Keratinocyte (primary cell): ENCODE measurements around the gene CACNA2D4. TPM values are rescaled to one million over a fixed set of nuclear protein-coding genes. Genes with fewer than 3 reads are reported as not detected.
A peak's percentile ranks its signal among the peaks of the same experiment; 100 is the strongest.

Experiments
- DNase-seq: peaks from one replicate; pipeline ENCODE4 v3.0.0-alpha.2; 2011; ENCODE audit warnings: low read depth, missing footprints, low spot score
- FAIRE-seq: peaks from 2 replicates; lab custom pipeline; 2011; peaks lifted over from hg19 to GRCh38; lab: Jason Lieb, UNC
- H2AFZ ChIP-seq: 2 replicates; pipeline ENCODE4 v1.6.0; 2012; ENCODE audit warnings: low read length, control low read depth, inconsistent platforms; ENCODE audit not compliant: control insufficient read depth
- H3K27ac ChIP-seq: 2 replicates; pipeline ENCODE4 v1.5.1; 2011; ENCODE audit warnings: low read length; ENCODE audit not compliant: control insufficient read depth, insufficient read depth
- H3K27me3 ChIP-seq: 3 replicates; pipeline ENCODE4 v1.6.0; 2011; ENCODE audit warnings: low read length; ENCODE audit not compliant: control insufficient read depth, insufficient read depth; ENCODE audit errors: extremely low read depth
- H3K36me3 ChIP-seq, 2 experiments: 2 replicates in 1 of 2; 3 replicates in 1 of 2; pipeline ENCODE4 v1.5.1; 2011; ENCODE audit warnings: low read length in 2 of 2, mild to moderate bottlenecking in 1 of 2; ENCODE audit not compliant: control insufficient read depth in 2 of 2, insufficient read depth in 2 of 2; ENCODE audit errors: extremely low read depth in 1 of 2
- H3K4me1 ChIP-seq: 3 replicates; pipeline ENCODE4 v1.5.1; 2011; ENCODE audit warnings: low read length; ENCODE audit not compliant: control insufficient read depth, insufficient read depth; ENCODE audit errors: extremely low read depth
- H3K4me2 ChIP-seq: 3 replicates; pipeline ENCODE4 v1.6.0; 2011; ENCODE audit warnings: low read depth, low read length; ENCODE audit not compliant: control insufficient read depth, insufficient read depth; ENCODE audit errors: extremely low read depth
- H3K4me3 ChIP-seq, 3 experiments: fragments of 200-600 bp in 1 of 3; sonication (generic) in 1 of 3; 2 replicates in 2 of 3; 3 replicates in 1 of 3; pipeline ENCODE4 v1.5.1; 2011 to 2016; ENCODE audit warnings: low read length in 3 of 3, mild to moderate bottlenecking in 3 of 3, control low read depth in 2 of 3, inconsistent platforms in 1 of 3, low read depth in 1 of 3, mixed read lengths in 1 of 3, mixed run types in 1 of 3, moderate library complexity in 1 of 3; ENCODE audit not compliant: control insufficient read depth in 2 of 3, insufficient read depth in 2 of 3; ENCODE audit errors: extremely low read depth in 1 of 3
- H3K79me2 ChIP-seq: 2 replicates; pipeline ENCODE4 v1.6.0; 2012; ENCODE audit warnings: low read length; ENCODE audit not compliant: control insufficient read depth, insufficient read depth
- H3K9ac ChIP-seq: 3 replicates; pipeline ENCODE4 v1.6.0; 2011; ENCODE audit warnings: low read length; ENCODE audit not compliant: control insufficient read depth, insufficient read depth; ENCODE audit errors: extremely low read depth
- H3K9me1 ChIP-seq: 3 replicates; pipeline ENCODE4 v1.6.0; 2011; ENCODE audit warnings: low read length; ENCODE audit not compliant: control insufficient read depth, insufficient read depth; ENCODE audit errors: extremely low read depth
- H3K9me3 ChIP-seq: 2 replicates; pipeline ENCODE4 v1.5.1; 2012; ENCODE audit warnings: low read depth, low read length; ENCODE audit not compliant: control insufficient read depth
- H4K20me1 ChIP-seq: 3 replicates; pipeline ENCODE4 v1.6.0; 2011; ENCODE audit warnings: low read length; ENCODE audit not compliant: control insufficient read depth, insufficient read depth; ENCODE audit errors: extremely low read depth
- CTCF ChIP-seq, 3 experiments: IDR thresholded peaks in 1 of 3; conservative IDR thresholded peaks in 1 of 3; optimal IDR thresholded peaks in 1 of 3; 2 replicates in 2 of 3; 3 replicates in 1 of 3; pipeline versions ENCODE3 to v1.5.1; 2011; ENCODE audit warnings: low read length in 3 of 3, mild to moderate bottlenecking in 3 of 3, moderate library complexity in 2 of 3, control low read depth in 1 of 3, inconsistent platforms in 1 of 3; ENCODE audit not compliant: insufficient read depth in 2 of 3; ENCODE audit errors: extremely low read depth in 1 of 3
- EZH2 ChIP-seq: IDR thresholded peaks from one replicate; pipeline ENCODE4 v1.6.1; 2012; ENCODE audit warnings: inconsistent platforms, mild to moderate bottlenecking, low read length, moderate library complexity
- dilution Hi-C: fragments of 300-500 bp; cut with MboI; formaldehyde crosslinking; loops from one replicate; pipeline ENCODE4 v1.7.0; 2020; ENCODE audit warnings: low sequenced_read_pairs; ENCODE audit not compliant: extremely low pct_ligation_motif_present
- polyA plus RNA-seq, 5 experiments: library from polyadenylated mRNA; depleted of rRNA in 3 of 5; stranded (reverse) in 3 of 5; stranded (forward) in 1 of 5; unstranded in 1 of 5; fragments of >200 nt; gene quantifications; 1 replicate in 1 of 5; 2 replicates in 3 of 5; 3 replicates in 1 of 5; pipeline versions ENCODE4 v1.2.1 to v1.2.3, GENCODE V29; 2011 to 2012; ENCODE audit warnings: missing spikeins in 2 of 5, low read depth in 1 of 5, low replicate concordance in 1 of 5

CACNA2D4 gene
- polyA plus RNA-seq, 1 donor (not counting 4 experiments of a cell fraction or from before 2014, with no cell fraction given) = 0.09 TPM

- H3K9ac ChIP-seq = no peak overlapping the region
- FAIRE-seq (no peak), DNase-seq (no peak)
- no peaks in the 10 kb centered on the region for H4K20me1 ChIP-seq
- no peak overlapping the region for H3K27ac ChIP-seq
- no peak for TF ChIP-seq CTCF (optimal IDR thresholded peaks at IDR 0.05 in 1 of 3, IDR thresholded peaks at IDR 0.05 in 1 of 3, conservative IDR thresholded peaks at IDR 0.05 in 1 of 3; ENCODE audit: extremely low read depth in 1 of 3, insufficient read depth in 2 of 3, low read length in 3 of 3)
- TF ChIP-seq EZH2 = no peak
- H2AFZ ChIP-seq = no peak overlapping the region
- H3K36me3 ChIP-seq = no peaks in the 10 kb centered on the region
- H3K79me2 ChIP-seq = no peaks in the 10 kb centered on the region
- no peak overlapping the region for H3K4me2 ChIP-seq
- H3K9me1 ChIP-seq = no peaks in the 10 kb centered on the region
- H3K4me1 ChIP-seq = no peaks in the 10 kb centered on the region
- no peaks in the 10 kb centered on the region for H3K9me3 ChIP-seq
- no peak overlapping the region for H3K4me3 ChIP-seq
- dilution Hi-C loops = no loop called here
- no peaks in the 10 kb centered on the region for H3K27me3 ChIP-seq
These were observed 112.9 kb downstream of the CACNA2D4 start for GRCh38 chr12:1805441-1806081.

- H2AFZ ChIP-seq = peak overlapping the region; percentile 86
- no peak overlapping the region for H3K4me2 ChIP-seq
- H3K27me3 ChIP-seq = no peaks in the 10 kb centered on the region
- dilution Hi-C loops = no loop called here
- FAIRE-seq = peak; percentile 95
- no peak overlapping the region for H3K4me3 ChIP-seq
- H4K20me1 ChIP-seq = no peaks in the 10 kb centered on the region
- no peaks in the 10 kb centered on the region for H3K36me3 ChIP-seq
- no peaks in the 10 kb centered on the region for H3K79me2 ChIP-seq
- H3K9ac ChIP-seq = no peak overlapping the region
- TF ChIP-seq EZH2 (no peak), CTCF (optimal IDR thresholded peaks at IDR 0.05 in 1 of 3, IDR thresholded peaks at IDR 0.05 in 1 of 3, conservative IDR thresholded peaks at IDR 0.05 in 1 of 3; ENCODE audit: extremely low read depth in 1 of 3, insufficient read depth in 2 of 3, low read length in 3 of 3) (no peak)
- no peaks in the 10 kb centered on the region for H3K9me3 ChIP-seq
- H3K4me1 ChIP-seq = no peaks in the 10 kb centered on the region
- no peak overlapping the region for H3K27ac ChIP-seq
- H3K9me1 ChIP-seq = no peaks in the 10 kb centered on the region
- DNase-seq = peak; percentile 35
These were observed 113.7 kb downstream of the CACNA2D4 start for GRCh38 chr12:1804545-1805332.
